Panc1 (cell line): ENCODE results near the gene FARS2. TPM values are rescaled to one million over a fixed set of nuclear protein-coding genes. Genes with fewer than 3 reads are reported as not detected.

Experiments used
- ATAC-seq: fragments of 200-7000 bp; cut with Tn5 transposase; 2 replicates; pipeline ENCODE4 v1.9.1; 2020; ENCODE audit warnings: mild to moderate bottlenecking, moderate library complexity
- BruUV-seq: library from RNA; stranded (reverse); fragments of 400-500 nt; replicated peaks from 2 replicates; lab custom pipeline; 2021; lab: Mats Ljungman, UMichigan
- CTCF ChIA-PET: fragments of 300-600 bp; sonication (Branson Sonifier 250); formaldehyde crosslinking; loops from one replicate; lab custom pipeline; 2022; ENCODE audit warnings: antibody characterized with exemption; lab: Charles Lee
- POLR2A ChIA-PET: fragments of 300-600 bp; sonication (Branson Sonifier 250); formaldehyde crosslinking; loops from one replicate; lab custom pipeline; 2022; ENCODE audit warnings: antibody characterized with exemption; lab: Charles Lee
- DNase-seq: peaks from one replicate; pipeline ENCODE4 v3.0.0-alpha.2; 2010; ENCODE audit warnings: low read depth, low spot score
- H3K27ac ChIP-seq: 2 replicates; pipeline ENCODE4 v1.5.1; 2011; ENCODE audit warnings: mild to moderate bottlenecking, low read length, inconsistent platforms
- H3K27me3 ChIP-seq: fragments of 200-500 bp; sonication (Bioruptor generic); 2 replicates; pipeline ENCODE4 v1.6.0; 2014; ENCODE audit warnings: low read length, inconsistent platforms; ENCODE audit not compliant: control insufficient read depth, insufficient read depth
- H3K36me3 ChIP-seq: fragments of 200-500 bp; sonication (Bioruptor generic); 2 replicates; pipeline ENCODE4 v1.5.1; 2014; ENCODE audit warnings: inconsistent platforms, mild to moderate bottlenecking, low read length, moderate library complexity; ENCODE audit not compliant: control insufficient read depth, insufficient read depth
- H3K4me1 ChIP-seq: 2 replicates; pipeline ENCODE4 v1.5.1; 2011; ENCODE audit warnings: inconsistent platforms, mild to moderate bottlenecking, low read length, moderate library complexity; ENCODE audit not compliant: control insufficient read depth, insufficient read depth
- H3K4me3 ChIP-seq, 2 experiments: 2 replicates each; pipeline ENCODE4 v1.5.1; 2011 to 2012; ENCODE audit warnings: low read depth in 2 of 2, low read length in 2 of 2, mild to moderate bottlenecking in 2 of 2, inconsistent platforms in 1 of 2, moderate library complexity in 1 of 2
- H3K9me3 ChIP-seq: fragments of 200-500 bp; sonication (Bioruptor generic); 2 replicates; pipeline ENCODE4 v1.5.1; 2014; ENCODE audit warnings: low read depth, mild to moderate bottlenecking, inconsistent platforms, low read length, moderate library complexity; ENCODE audit not compliant: control insufficient read depth, insufficient read depth
- POLR2AphosphoS5 ChIP-seq: IDR thresholded peaks from 2 replicates; pipeline ENCODE4 v1.6.1; 2012; ENCODE audit warnings: mild to moderate bottlenecking, low read depth, low read length, moderate library complexity
- SIN3A ChIP-seq: IDR thresholded peaks from 2 replicates; pipeline ENCODE4 v1.6.1; 2012; ENCODE audit warnings: low read depth, mild to moderate bottlenecking, low read length, moderate library complexity, borderline replicate concordance; ENCODE audit not compliant: insufficient read depth
- TCF7L2 ChIP-seq: IDR thresholded peaks from 2 replicates; pipeline ENCODE4 v1.6.1; 2011; ENCODE audit warnings: mild to moderate bottlenecking, low read depth, low read length, inconsistent platforms
- in situ Hi-C: cut with HindIII; loops from 2 replicates; pipeline ENCODE4 v1.10.0; 2016; ENCODE audit warnings: low sequenced_read_pairs, low pct_unique_long_range_greater_than_20kb
- intact Hi-C: fragments of 100-400 bp; cut with micrococcal nuclease; formaldehyde crosslinking; loops from one replicate; pipeline ENCODE4 v1.10.0; 2022; ENCODE audit not compliant: unreplicated experiment
- total RNA-seq: library from RNA; stranded (reverse); gene quantifications from one replicate; pipeline ENCODE4 v1.2.1, GENCODE V29; 2021; ENCODE audit not compliant: unreplicated experiment
- TF ChIP-seq, protein P1 (sequence below): fragments of 450-650 bp; IDR thresholded peaks from 2 replicates; pipeline ENCODE4 v1.5.1; 2017; ENCODE audit warnings: mild to moderate bottlenecking
- TF ChIP-seq, protein P2 (sequence below), 2 experiments: IDR thresholded peaks; 2 replicates each; pipeline ENCODE4 v1.6.1; 2011 to 2012; ENCODE audit warnings: low read depth in 2 of 2, control low read depth in 1 of 2, low read length in 1 of 2, mild to moderate bottlenecking in 1 of 2, moderate library complexity in 1 of 2; ENCODE audit not compliant: insufficient read depth in 1 of 2

The FARS2 gene
- total RNA-seq, 1 experiment from 2014 or later = 12.8 TPM

DNA sequence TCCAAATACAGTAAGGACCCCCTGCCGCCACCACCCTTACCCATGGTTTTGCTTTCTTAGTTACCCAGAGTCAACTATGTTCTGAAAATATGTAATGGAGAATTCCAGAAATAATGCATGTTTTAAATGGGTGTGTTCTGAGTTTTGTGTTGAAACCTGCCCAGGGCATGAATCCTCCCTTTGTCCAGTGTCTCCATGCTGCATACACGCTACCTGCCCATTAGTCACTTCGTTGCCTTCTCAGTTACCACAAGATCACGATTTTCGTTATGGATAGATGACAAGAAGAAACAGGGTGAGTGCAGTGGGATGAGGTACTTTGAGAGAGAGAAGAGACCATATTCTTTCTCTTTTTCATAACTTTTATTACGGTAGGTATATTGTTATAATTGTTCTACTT lies 10.6 kb downstream of the FARS2 start:
- Histone ChIP-seq H3K4me1 (no peaks in the 10 kb centered on the region), H3K27me3 (no peaks in the 10 kb centered on the region), H3K36me3 (no peaks in the 10 kb centered on the region), H3K4me3 (no peak overlapping the region), H3K27ac (no peak overlapping the region), H3K9me3 (no peaks in the 10 kb centered on the region)
- intact Hi-C loops (no loop called here), in situ Hi-C loops (no loop called here)
- BruUV-seq = no TSS peak
- ChIA-PET POLR2A (no interaction called here), CTCF (no interaction called here)
- DNase-seq (no peak), ATAC-seq (no peak)
- no peak for TF ChIP-seq TCF7L2
- TF ChIP-seq, protein P1, sequence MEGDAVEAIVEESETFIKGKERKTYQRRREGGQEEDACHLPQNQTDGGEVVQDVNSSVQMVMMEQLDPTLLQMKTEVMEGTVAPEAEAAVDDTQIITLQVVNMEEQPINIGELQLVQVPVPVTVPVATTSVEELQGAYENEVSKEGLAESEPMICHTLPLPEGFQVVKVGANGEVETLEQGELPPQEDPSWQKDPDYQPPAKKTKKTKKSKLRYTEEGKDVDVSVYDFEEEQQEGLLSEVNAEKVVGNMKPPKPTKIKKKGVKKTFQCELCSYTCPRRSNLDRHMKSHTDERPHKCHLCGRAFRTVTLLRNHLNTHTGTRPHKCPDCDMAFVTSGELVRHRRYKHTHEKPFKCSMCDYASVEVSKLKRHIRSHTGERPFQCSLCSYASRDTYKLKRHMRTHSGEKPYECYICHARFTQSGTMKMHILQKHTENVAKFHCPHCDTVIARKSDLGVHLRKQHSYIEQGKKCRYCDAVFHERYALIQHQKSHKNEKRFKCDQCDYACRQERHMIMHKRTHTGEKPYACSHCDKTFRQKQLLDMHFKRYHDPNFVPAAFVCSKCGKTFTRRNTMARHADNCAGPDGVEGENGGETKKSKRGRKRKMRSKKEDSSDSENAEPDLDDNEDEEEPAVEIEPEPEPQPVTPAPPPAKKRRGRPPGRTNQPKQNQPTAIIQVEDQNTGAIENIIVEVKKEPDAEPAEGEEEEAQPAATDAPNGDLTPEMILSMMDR = no peak

- BruUV-seq = no TSS peak
- Histone ChIP-seq H3K27ac (no peak overlapping the region), H3K4me3 (no peak overlapping the region), H3K27me3 (no peaks in the 10 kb centered on the region), H3K9me3 (no peaks in the 10 kb centered on the region), H3K4me1 (no peaks in the 10 kb centered on the region), H3K36me3 (no peaks in the 10 kb centered on the region)
- TF ChIP-seq, protein P2, sequence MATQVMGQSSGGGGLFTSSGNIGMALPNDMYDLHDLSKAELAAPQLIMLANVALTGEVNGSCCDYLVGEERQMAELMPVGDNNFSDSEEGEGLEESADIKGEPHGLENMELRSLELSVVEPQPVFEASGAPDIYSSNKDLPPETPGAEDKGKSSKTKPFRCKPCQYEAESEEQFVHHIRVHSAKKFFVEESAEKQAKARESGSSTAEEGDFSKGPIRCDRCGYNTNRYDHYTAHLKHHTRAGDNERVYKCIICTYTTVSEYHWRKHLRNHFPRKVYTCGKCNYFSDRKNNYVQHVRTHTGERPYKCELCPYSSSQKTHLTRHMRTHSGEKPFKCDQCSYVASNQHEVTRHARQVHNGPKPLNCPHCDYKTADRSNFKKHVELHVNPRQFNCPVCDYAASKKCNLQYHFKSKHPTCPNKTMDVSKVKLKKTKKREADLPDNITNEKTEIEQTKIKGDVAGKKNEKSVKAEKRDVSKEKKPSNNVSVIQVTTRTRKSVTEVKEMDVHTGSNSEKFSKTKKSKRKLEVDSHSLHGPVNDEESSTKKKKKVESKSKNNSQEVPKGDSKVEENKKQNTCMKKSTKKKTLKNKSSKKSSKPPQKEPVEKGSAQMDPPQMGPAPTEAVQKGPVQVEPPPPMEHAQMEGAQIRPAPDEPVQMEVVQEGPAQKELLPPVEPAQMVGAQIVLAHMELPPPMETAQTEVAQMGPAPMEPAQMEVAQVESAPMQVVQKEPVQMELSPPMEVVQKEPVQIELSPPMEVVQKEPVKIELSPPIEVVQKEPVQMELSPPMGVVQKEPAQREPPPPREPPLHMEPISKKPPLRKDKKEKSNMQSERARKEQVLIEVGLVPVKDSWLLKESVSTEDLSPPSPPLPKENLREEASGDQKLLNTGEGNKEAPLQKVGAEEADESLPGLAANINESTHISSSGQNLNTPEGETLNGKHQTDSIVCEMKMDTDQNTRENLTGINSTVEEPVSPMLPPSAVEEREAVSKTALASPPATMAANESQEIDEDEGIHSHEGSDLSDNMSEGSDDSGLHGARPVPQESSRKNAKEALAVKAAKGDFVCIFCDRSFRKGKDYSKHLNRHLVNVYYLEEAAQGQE (IDR thresholded peaks at IDR 0.05; ENCODE audit: insufficient read depth in 1 of 2, low read depth in 2 of 2, low read length in 1 of 2) = no peak
- no peak for TF ChIP-seq POLR2AphosphoS5
- TF ChIP-seq SIN3A = no peak
- TF ChIP-seq, protein P1 = no peak
- no peak for TF ChIP-seq TCF7L2
- CTCF ChIA-PET = no interaction called here
- POLR2A ChIA-PET = no interaction called here
- in situ Hi-C loops = no loop called here
- intact Hi-C loops = no loop called here
- ATAC-seq = no peak
- DNase-seq = no peak
Observed at GRCh38 chr6:5274231-5274630, 12.9 kb downstream of the FARS2 start.

- ATAC-seq (no peak), DNase-seq (no peak)
- TF ChIP-seq, protein P1 = no peak
- TF ChIP-seq POLR2AphosphoS5 (no peak), SIN3A (no peak), TCF7L2 (no peak)
- TF ChIP-seq, protein P2 (IDR thresholded peaks at IDR 0.05; ENCODE audit: insufficient read depth in 1 of 2, low read depth in 2 of 2, low read length in 1 of 2) = no peak
- POLR2A ChIA-PET = no interaction called here
- Histone ChIP-seq H3K36me3 (no peaks in the 10 kb centered on the region), H3K9me3 (no peaks in the 10 kb centered on the region), H3K27ac (no peak overlapping the region), H3K27me3 (no peaks in the 10 kb centered on the region), H3K4me1 (no peaks in the 10 kb centered on the region), H3K4me3 (no peak overlapping the region)
- in situ Hi-C loops = no loop called here
- intact Hi-C loops = no loop called here
- no TSS peak for BruUV-seq
- CTCF ChIA-PET = no interaction called here
Observed at GRCh38 chr6:5275497-5275896, 14.2 kb downstream of the FARS2 start.
